K562 (cell line): ENCODE data around the gene ARG1. TPM values are rescaled to one million over a fixed set of nuclear protein-coding genes. Genes with fewer than 3 reads are reported as not detected.

Source experiments
- CBFA2T3 ChIP-seq: fragments of 450-650 bp; IDR thresholded peaks from 2 replicates; pipeline ENCODE4 v1.6.1; 2017
- CC2D1A ChIP-seq: fragments of 450-650 bp; IDR thresholded peaks from 2 replicates; pipeline ENCODE4 v1.6.1; 2017; ENCODE audit warnings: mild to moderate bottlenecking
- EHMT2 ChIP-seq: fragments of 450-650 bp; IDR thresholded peaks from 2 replicates; pipeline ENCODE4 v1.6.1; 2018; ENCODE audit warnings: antibody characterized with exemption
- ELF4 ChIP-seq: fragments of 450-650 bp; formaldehyde crosslinking; IDR thresholded peaks from 2 replicates; pipeline ENCODE4 v1.4.0; 2022; ENCODE audit warnings: missing genetic modification characterization
- ESRRB ChIP-seq: fragments of 250-450 bp; sonication (Bioruptor Pico); IDR thresholded peaks from 2 replicates; pipeline ENCODE4 v1.5.0; 2020; ENCODE audit warnings: mild to moderate bottlenecking, moderate library complexity, borderline replicate concordance
- GABPA ChIP-seq: fragments of 200-800 bp; sonication (Bioruptor generic); conservative IDR thresholded peaks from 2 replicates; pipeline ENCODE4 v1.6.1; 2016; ENCODE audit warnings: low read depth, missing genetic modification characterization, missing compliant biosample characterization
- GTF2A2 ChIP-seq: IDR thresholded peaks from 2 replicates; pipeline ENCODE4 v1.6.1; 2016; ENCODE audit warnings: mild to moderate bottlenecking, missing genetic modification characterization, missing compliant biosample characterization
- MAFF ChIP-seq: IDR thresholded peaks from 2 replicates; pipeline ENCODE4 v1.6.1; 2012; ENCODE audit warnings: low read length, improper control_type of control experiment
- MED1 ChIP-seq: sonication (generic); formaldehyde crosslinking; IDR thresholded peaks from 2 replicates; pipeline ENCODE4 v1.8.1; 2023; ENCODE audit warnings: missing genetic modification reagents, borderline replicate concordance
- NBN ChIP-seq: fragments of 450-650 bp; IDR thresholded peaks from 2 replicates; pipeline ENCODE4 v1.6.1; 2016; ENCODE audit warnings: low read depth, mild to moderate bottlenecking
- NR2C1 ChIP-seq, 2 experiments: fragments of 450-650 bp; IDR thresholded peaks; 2 replicates each; pipeline ENCODE4 v1.6.1; 2017; ENCODE audit warnings: mild to moderate bottlenecking in 2 of 2, antibody characterized with exemption in 1 of 2, inconsistent platforms in 1 of 2, missing compliant biosample characterization in 1 of 2, missing genetic modification characterization in 1 of 2
- NR2F6 ChIP-seq: fragments of 450-650 bp; formaldehyde crosslinking; IDR thresholded peaks from 2 replicates; pipeline ENCODE4 v1.4.0; 2020; ENCODE audit warnings: mild to moderate bottlenecking
- POLR2H ChIP-seq: IDR thresholded peaks from 2 replicates; pipeline ENCODE4 v1.6.1; 2016; ENCODE audit warnings: missing genetic modification characterization, low read depth, mild to moderate bottlenecking, control low read depth, missing compliant biosample characterization, moderate library complexity
- SNRNP70 ChIP-seq: fragments of 200-400 bp; formaldehyde crosslinking; optimal IDR thresholded peaks from 2 replicates; pipeline ENCODE3; 2017; ENCODE audit warnings: low read depth, low read length
- ZBTB7A ChIP-seq: IDR thresholded peaks from 2 replicates; pipeline ENCODE4 v1.6.1; 2011; ENCODE audit warnings: low read depth, mild to moderate bottlenecking, low read length, moderate library complexity, borderline replicate concordance; ENCODE audit not compliant: control insufficient read depth
- ZKSCAN3 ChIP-seq: fragments of 250-450 bp; sonication (Bioruptor Pico); IDR thresholded peaks from 2 replicates; pipeline ENCODE4 v1.4.0; 2020
- ZNF121 ChIP-seq: sonication (generic); formaldehyde crosslinking; conservative IDR thresholded peaks from 2 replicates; pipeline ENCODE4 v1.8.0; 2022; ENCODE audit warnings: missing genetic modification reagents
- ZNF282 ChIP-seq: sonication (generic); formaldehyde crosslinking; IDR thresholded peaks from 2 replicates; pipeline ENCODE4 v1.8.1; 2023; ENCODE audit warnings: missing genetic modification reagents
- ZNF354B ChIP-seq: fragments of 250-450 bp; sonication (Bioruptor Pico); IDR thresholded peaks from 2 replicates; pipeline ENCODE4 v1.4.0; 2020
- ZNF584 ChIP-seq: fragments of 200-800 bp; sonication (Bioruptor generic); IDR thresholded peaks from 2 replicates; pipeline ENCODE4 v1.6.1; 2016; ENCODE audit warnings: low read depth, mild to moderate bottlenecking, missing genetic modification characterization, missing compliant biosample characterization
- polyA plus RNA-seq, 8 experiments: library from polyadenylated mRNA; depleted of rRNA in 4 of 8; stranded (reverse) in 5 of 8; unstranded in 3 of 8; fragments of >200 nt; fragmentation: Nextera tagmentation in 2 of 8; fragmentation: Illumina TruSeq in 1 of 8; extraction: Ambion mirVana in 2 of 8; extraction: Trizol in 1 of 8; gene quantifications; 2 replicates each; pipeline versions ENCODE4 v1.2.1 to v1.2.3, GENCODE V29; 2011 to 2014; ENCODE audit warnings: inconsistent platforms in 1 of 8, missing spikeins in 1 of 8
- total RNA-seq, 7 experiments: library from RNA; depleted of rRNA in 6 of 7; stranded (reverse); fragments of >200 nt in 6 of 7; fragmentation: Illumina TruSeq in 2 of 7; extraction: Trizol in 2 of 7; gene quantifications; 2 replicates each; pipeline versions ENCODE4 v1.2.1 to v1.2.3, GENCODE V29; 2011 to 2021; ENCODE audit warnings: low replicate concordance in 1 of 7
- TF ChIP-seq, protein P1 (sequence below): sonication (generic); formaldehyde crosslinking; IDR thresholded peaks from 2 replicates; pipeline ENCODE4 v1.8.1; 2023; ENCODE audit warnings: missing genetic modification reagents, mild to moderate bottlenecking, borderline replicate concordance
- TF ChIP-seq, protein P2 (sequence below): sonication (generic); formaldehyde crosslinking; IDR thresholded peaks from 2 replicates; pipeline ENCODE4 v1.4.0; 2020; ENCODE audit warnings: mild to moderate bottlenecking, missing genetic modification reagents

Gene ARG1
- total and polyA plus RNA-seq, 9 of the 15 experiments (the other 6 are each of a cell fraction or from before 2014, with no cell fraction given), result 0.03 to 0.20 (median 0.08) TPM; not detected in 3

- TF ChIP-seq, protein P1, sequence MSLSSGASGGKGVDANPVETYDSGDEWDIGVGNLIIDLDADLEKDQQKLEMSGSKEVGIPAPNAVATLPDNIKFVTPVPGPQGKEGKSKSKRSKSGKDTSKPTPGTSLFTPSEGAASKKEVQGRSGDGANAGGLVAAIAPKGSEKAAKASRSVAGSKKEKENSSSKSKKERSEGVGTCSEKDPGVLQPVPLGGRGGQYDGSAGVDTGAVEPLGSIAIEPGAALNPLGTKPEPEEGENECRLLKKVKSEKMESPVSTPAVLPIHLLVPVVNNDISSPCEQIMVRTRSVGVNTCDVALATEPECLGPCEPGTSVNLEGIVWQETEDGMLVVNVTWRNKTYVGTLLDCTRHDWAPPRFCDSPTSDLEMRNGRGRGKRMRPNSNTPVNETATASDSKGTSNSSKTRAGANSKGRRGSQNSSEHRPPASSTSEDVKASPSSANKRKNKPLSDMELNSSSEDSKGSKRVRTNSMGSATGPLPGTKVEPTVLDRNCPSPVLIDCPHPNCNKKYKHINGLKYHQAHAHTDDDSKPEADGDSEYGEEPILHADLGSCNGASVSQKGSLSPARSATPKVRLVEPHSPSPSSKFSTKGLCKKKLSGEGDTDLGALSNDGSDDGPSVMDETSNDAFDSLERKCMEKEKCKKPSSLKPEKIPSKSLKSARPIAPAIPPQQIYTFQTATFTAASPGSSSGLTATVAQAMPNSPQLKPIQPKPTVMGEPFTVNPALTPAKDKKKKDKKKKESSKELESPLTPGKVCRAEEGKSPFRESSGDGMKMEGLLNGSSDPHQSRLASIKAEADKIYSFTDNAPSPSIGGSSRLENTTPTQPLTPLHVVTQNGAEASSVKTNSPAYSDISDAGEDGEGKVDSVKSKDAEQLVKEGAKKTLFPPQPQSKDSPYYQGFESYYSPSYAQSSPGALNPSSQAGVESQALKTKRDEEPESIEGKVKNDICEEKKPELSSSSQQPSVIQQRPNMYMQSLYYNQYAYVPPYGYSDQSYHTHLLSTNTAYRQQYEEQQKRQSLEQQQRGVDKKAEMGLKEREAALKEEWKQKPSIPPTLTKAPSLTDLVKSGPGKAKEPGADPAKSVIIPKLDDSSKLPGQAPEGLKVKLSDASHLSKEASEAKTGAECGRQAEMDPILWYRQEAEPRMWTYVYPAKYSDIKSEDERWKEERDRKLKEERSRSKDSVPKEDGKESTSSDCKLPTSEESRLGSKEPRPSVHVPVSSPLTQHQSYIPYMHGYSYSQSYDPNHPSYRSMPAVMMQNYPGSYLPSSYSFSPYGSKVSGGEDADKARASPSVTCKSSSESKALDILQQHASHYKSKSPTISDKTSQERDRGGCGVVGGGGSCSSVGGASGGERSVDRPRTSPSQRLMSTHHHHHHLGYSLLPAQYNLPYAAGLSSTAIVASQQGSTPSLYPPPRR (CRISPR knock-in tag), result peak; percentile 83; the same call in 1 of the 2 replicates
- TF ChIP-seq NBN (peak; percentile 88), CBFA2T3 (no peak), ZKSCAN3 (no peak), ZBTB7A (peak; percentile 77), GTF2A2 (no peak), ZNF282 (CRISPR knock-in tag) (no peak), MAFF (no peak), NR2C1 (IDR thresholded peaks at IDR 0.05) (peak; percentile 57; the same call in 1 of the 2 replicates), NR2C1 (tag; IDR thresholded peaks at IDR 0.05) (peak; percentile 76), MED1 (CRISPR knock-in tag) (no peak), ZNF354B (CRISPR knock-in tag) (no peak), ESRRB (CRISPR knock-in tag) (no peak), ZNF121 (CRISPR knock-in tag) (no peak), CC2D1A (peak; percentile 93), EHMT2 (no peak; the same call in 1 of the 2 replicates), ELF4 (CRISPR knock-in tag) (peak; percentile 73), NR2F6 (CRISPR knock-in tag) (no peak), ZNF584 (CRISPR knock-in tag) (no peak), POLR2H (tag) (no peak), SNRNP70 (no peak), GABPA (tag) (peak; percentile 100)
- TF ChIP-seq, protein P2, sequence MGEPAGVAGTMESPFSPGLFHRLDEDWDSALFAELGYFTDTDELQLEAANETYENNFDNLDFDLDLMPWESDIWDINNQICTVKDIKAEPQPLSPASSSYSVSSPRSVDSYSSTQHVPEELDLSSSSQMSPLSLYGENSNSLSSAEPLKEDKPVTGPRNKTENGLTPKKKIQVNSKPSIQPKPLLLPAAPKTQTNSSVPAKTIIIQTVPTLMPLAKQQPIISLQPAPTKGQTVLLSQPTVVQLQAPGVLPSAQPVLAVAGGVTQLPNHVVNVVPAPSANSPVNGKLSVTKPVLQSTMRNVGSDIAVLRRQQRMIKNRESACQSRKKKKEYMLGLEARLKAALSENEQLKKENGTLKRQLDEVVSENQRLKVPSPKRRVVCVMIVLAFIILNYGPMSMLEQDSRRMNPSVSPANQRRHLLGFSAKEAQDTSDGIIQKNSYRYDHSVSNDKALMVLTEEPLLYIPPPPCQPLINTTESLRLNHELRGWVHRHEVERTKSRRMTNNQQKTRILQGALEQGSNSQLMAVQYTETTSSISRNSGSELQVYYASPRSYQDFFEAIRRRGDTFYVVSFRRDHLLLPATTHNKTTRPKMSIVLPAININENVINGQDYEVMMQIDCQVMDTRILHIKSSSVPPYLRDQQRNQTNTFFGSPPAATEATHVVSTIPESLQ (CRISPR knock-in tag), result peak; percentile 95
Measured at GRCh38 chr6:131627724-131628682, 55.0 kb downstream of the ARG1 start, which contains the start of gene MED23 (continued).
